Spleen (tissue), 11 donors: ENCODE results near the gene UBXN11. TPM values are rescaled to one million over a fixed set of nuclear protein-coding genes. Genes with fewer than 3 reads are reported as not detected.

Source experiments
- DNase-seq: peaks from one replicate; pipeline ENCODE4 v3.0.0-alpha.2; 2020
- H3K27ac ChIP-seq, 8 donors: fragments of 200-600 bp; sonication (generic) in 7 of 8; 1 replicate in 4 of 8; 2 replicates in 4 of 8; pipeline versions ENCODE4 v1.5.0 to v1.8.0; 2016 to 2021; ENCODE audit warnings: inconsistent platforms in 4 of 8, mild to moderate bottlenecking in 4 of 8, moderate library complexity in 1 of 8
- H3K27me3 ChIP-seq, 7 donors: fragments of 200-600 bp; sonication (generic) in 6 of 7; replicated peaks in 1 of 7; 1 replicate in 4 of 7; 2 replicates in 3 of 7; pipeline versions ENCODE4 v1.5.0 to v1.8.0; 2016 to 2021; ENCODE audit warnings: inconsistent platforms in 3 of 7, mild to moderate bottlenecking in 1 of 7
- H3K36me3 ChIP-seq, 6 donors: fragments of 200-600 bp; sonication (generic) in 5 of 6; 1 replicate in 4 of 6; 2 replicates in 2 of 6; pipeline versions ENCODE4 v1.5.0 to v1.8.0; 2016 to 2021; ENCODE audit warnings: inconsistent platforms in 2 of 6
- H3K4me1 ChIP-seq, 6 donors: fragments of 200-600 bp; sonication (generic) in 5 of 6; 1 replicate in 3 of 6; 2 replicates in 3 of 6; pipeline versions ENCODE4 v1.5.0 to v1.8.0; 2016 to 2021; ENCODE audit warnings: inconsistent platforms in 3 of 6
- H3K4me3 ChIP-seq, 8 donors: fragments of 200-600 bp; sonication (generic) in 7 of 8; 1 replicate in 4 of 8; 2 replicates in 4 of 8; pipeline versions ENCODE4 v1.5.0 to v1.8.0; 2016 to 2021; ENCODE audit warnings: inconsistent platforms in 4 of 8, mild to moderate bottlenecking in 4 of 8, moderate library complexity in 2 of 8
- H3K9me3 ChIP-seq, 8 donors: fragments of 200-600 bp; sonication (generic) in 7 of 8; 1 replicate in 4 of 8; 2 replicates in 4 of 8; pipeline versions ENCODE4 v1.5.0 to v1.8.0; 2016 to 2021; ENCODE audit warnings: inconsistent platforms in 4 of 8
- POLR2A ChIP-seq, 3 donors: fragments of 450-650 bp; IDR thresholded peaks; one replicate each; pipeline ENCODE4 v1.5.1; 2017; ENCODE audit warnings: antibody characterized with exemption in 3 of 3, mild to moderate bottlenecking in 1 of 3
- POLR2AphosphoS5 ChIP-seq, 3 donors: sonication (generic); formaldehyde crosslinking; IDR thresholded peaks; one replicate each; pipeline ENCODE4 v1.5.1; 2017; ENCODE audit warnings: antibody characterized with exemption in 3 of 3
- WGBS, 5 donors: extraction: QIAGEN DNeasy Blood & Tissue Kit in 3 of 5; methylation state at CpG; one replicate each; pipeline versions ENCODE4 v1.1.5 to v1.1.7; 2013 to 2018; 5-methylcytosine and 5-hydroxymethylcytosine counted together
- intact Hi-C: fragments of 100-400 bp; cut with DNase I; formaldehyde crosslinking; loops from one replicate; pipeline ENCODE4 v1.15.0; 2023; ENCODE audit warnings: low total_unique reads
- polyA plus RNA-seq, 3 donors: library from polyadenylated mRNA; stranded (reverse); fragments of 200-250 nt; gene quantifications; one replicate each; pipeline ENCODE4 v1.2.1, GENCODE V29; 2013
- total RNA-seq, 7 donors: library from RNA; depleted of rRNA in 3 of 7; stranded (reverse); fragments of >200 nt in 3 of 7; fragmentation: NEBNext Ultra II Directional in 4 of 7; extraction: Animal tissue kit (Norgen Biotek cat#: 25700) in 4 of 7; gene quantifications; one replicate each; pipeline versions ENCODE4 v1.1.0 to v1.2.1, GENCODE V29; 2016 to 2021
- TF ChIP-seq, protein P1 (sequence below), 11 experiments: fragments of 200-600 bp in 7 of 11; fragments of 450-650 bp in 4 of 11; sonication (generic) in 4 of 11; IDR thresholded peaks in 8 of 11; conservative IDR thresholded peaks in 3 of 11; 1 replicate in 7 of 11; 2 replicates in 4 of 11; pipeline versions ENCODE4 v1.4.0 to v1.8.0; 2016 to 2021; ENCODE audit warnings: antibody characterized with exemption in 11 of 11, inconsistent platforms in 4 of 11, mild to moderate bottlenecking in 1 of 11
- donor health status: healthy with polysubstance abuse.
- donor health status: DM: no; HTN: no; CAD: no; lungs with moderate emphysema.
- donor health status: DM: no; HTN: no; CAD: no.
- donor health status: Bipolar disorder and iron deficiency.
- donor health status: healthy.
- donor health status: DM: no; HTN: no; CAD: no.
- donor health status: DM: yes; HTN: yes; CAD: no.

The UBXN11 gene
- total and polyA plus RNA-seq, 10 donors: 25.1 to 67.8 (median 49.2) TPM

DNA sequence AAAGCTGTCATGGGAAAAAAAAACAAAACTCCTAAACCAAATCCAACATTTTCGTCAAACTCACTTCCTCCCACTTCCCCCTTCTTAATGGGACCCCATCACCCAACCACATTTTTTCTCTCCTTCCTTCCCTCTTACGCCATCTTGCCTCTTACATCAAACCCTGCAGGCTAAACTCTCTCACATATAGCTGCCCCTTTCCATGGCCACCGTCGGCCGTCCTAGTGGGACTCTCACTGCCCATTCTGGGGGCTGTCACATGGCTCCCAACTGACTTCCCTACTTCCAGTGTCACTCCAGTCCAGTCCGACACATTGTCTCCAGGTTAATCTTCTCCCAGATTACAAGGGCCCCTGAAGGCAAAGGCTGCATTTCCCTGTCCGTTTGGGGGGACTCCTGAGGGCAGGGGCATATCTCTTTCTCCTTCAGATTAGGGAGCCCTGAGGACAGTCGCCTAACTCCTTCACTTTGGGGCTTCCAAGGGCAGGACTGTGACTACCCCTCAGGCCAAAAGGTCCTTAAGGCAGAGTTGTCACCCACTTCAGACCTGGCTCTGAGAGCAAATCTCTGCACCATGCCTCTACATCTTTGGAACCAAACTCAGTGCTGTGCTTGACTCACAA, 658 bp downstream of the UBXN11 start:
- peaks cover 0 to 12% (median 0%) of the 10 kb centered on the region in 6 donors for H3K36me3 ChIP-seq
- TF ChIP-seq, protein P1, sequence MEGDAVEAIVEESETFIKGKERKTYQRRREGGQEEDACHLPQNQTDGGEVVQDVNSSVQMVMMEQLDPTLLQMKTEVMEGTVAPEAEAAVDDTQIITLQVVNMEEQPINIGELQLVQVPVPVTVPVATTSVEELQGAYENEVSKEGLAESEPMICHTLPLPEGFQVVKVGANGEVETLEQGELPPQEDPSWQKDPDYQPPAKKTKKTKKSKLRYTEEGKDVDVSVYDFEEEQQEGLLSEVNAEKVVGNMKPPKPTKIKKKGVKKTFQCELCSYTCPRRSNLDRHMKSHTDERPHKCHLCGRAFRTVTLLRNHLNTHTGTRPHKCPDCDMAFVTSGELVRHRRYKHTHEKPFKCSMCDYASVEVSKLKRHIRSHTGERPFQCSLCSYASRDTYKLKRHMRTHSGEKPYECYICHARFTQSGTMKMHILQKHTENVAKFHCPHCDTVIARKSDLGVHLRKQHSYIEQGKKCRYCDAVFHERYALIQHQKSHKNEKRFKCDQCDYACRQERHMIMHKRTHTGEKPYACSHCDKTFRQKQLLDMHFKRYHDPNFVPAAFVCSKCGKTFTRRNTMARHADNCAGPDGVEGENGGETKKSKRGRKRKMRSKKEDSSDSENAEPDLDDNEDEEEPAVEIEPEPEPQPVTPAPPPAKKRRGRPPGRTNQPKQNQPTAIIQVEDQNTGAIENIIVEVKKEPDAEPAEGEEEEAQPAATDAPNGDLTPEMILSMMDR (IDR thresholded peaks at IDR 0.05 in 8 of 11, conservative IDR thresholded peaks at IDR 0.05 in 3 of 11): no peak
- no peak for TF ChIP-seq POLR2A (IDR thresholded peaks at IDR 0.05)
- no peak for TF ChIP-seq POLR2AphosphoS5 (IDR thresholded peaks at IDR 0.05)
- H3K4me1 ChIP-seq: peaks cover 7 to 56% (median 30%) of the 10 kb centered on the region in 6 donors
- no peaks in the 10 kb centered on the region for H3K9me3 ChIP-seq
- intact Hi-C loops: no loop called here
- peak overlapping the region; percentile 59 to 98 (median 84) for H3K4me3 ChIP-seq
- 15 to 21% (median 16%) methylated on average over 8 of the region's 8 CpGs for WGBS, 5 donors
- no peaks in the 10 kb centered on the region for H3K27me3 ChIP-seq
- DNase-seq: no peak
- H3K27ac ChIP-seq: peak overlapping the region; percentile 9 to 92 (median 82)

DNA sequence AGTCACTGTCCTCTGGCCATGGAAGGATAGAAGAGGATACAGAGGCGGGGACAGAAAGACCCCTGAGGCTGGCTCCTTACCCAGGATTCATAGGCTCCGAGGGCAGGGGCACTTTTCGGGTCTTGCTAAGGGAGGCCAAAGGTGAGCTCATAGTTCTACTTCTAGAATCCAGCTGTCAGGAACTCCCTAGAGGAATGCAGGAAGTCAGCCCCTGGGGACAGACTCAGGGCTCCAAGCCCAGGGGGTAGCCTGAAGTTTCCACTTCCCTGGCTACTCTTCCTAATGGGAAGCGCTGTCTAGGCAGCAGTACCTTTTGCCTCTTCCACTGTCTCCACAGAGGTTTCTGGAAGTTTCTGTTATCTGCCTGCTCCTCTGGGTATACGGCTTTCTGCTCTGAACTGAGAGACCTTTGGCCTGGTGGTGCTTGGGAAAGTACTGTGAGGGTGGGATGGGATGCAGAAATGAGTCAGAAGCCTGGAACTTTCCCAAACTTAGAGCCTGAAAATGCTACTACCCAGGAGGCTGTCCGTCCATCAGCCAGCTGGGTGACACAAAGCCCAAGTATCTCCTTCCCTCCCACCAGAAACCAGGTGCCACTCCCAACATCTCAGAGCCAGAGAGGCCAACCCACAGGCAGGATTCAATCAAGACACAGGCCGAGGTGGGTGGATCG, 3.6 kb downstream of the UBXN11 start:
- no peak for DNase-seq
- 77 to 82% (median 78%) methylated on average over 8 of the region's 8 CpGs for WGBS, 5 donors
- H3K36me3 ChIP-seq: peaks cover 0 to 16% (median 0%) of the 10 kb centered on the region in 6 donors
- TF ChIP-seq POLR2A (IDR thresholded peaks at IDR 0.05): no peak
- TF ChIP-seq, protein P1 (IDR thresholded peaks at IDR 0.05 in 8 of 11, conservative IDR thresholded peaks at IDR 0.05 in 3 of 11): no peak
- TF ChIP-seq POLR2AphosphoS5 (IDR thresholded peaks at IDR 0.05): no peak
- no peak overlapping the region for H3K4me3 ChIP-seq
- no peaks in the 10 kb centered on the region for H3K27me3 ChIP-seq
- H3K4me1 ChIP-seq: peaks cover 7 to 66% (median 30%) of the 10 kb centered on the region in 6 donors
- H3K9me3 ChIP-seq: no peaks in the 10 kb centered on the region
- intact Hi-C loops: no loop called here
- no peak overlapping the region for H3K27ac ChIP-seq

DNA sequence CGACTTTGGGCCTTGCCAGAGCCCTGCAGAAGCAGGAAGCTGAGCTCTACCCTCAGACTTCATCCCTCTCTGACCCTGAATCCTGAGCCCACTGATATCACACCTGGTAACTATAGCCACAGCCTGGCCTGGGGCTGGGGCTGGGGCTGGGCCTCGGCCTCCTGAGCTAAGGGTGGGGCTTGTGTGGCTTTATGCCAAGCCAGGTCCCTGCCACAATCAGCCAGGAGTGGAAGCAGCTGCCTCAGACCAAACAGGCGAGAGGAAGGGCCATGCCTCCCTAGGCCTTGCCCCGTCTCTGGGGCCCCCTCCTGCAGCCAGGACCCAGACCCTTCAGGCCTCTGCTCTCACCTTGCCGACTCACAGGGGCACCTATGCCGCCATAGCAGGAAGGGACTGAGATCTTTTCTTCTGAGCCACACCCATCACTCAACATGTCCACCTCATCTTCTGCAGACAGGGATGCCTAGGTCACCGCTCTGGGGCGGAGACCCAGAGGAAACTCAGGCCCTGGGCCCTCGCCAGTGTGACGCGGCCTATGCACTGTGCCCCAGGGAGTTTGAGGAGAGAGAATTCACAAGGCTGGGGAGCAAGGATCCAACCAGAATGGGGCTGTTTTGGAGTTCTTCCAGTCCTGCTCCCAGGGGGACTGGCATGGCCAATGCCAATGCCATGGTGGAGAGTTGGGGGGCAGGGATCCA, 5.7 kb downstream of the UBXN11 start:
- Histone ChIP-seq H3K4me3 (no peak overlapping the region), H3K27ac (no peak overlapping the region), H3K36me3 (peaks cover 0 to 37% (median 4%) of the 10 kb centered on the region in 6 donors), H3K9me3 (no peaks in the 10 kb centered on the region), H3K27me3 (no peaks in the 10 kb centered on the region), H3K4me1 (peaks cover 1 to 50% (median 11%) of the 10 kb centered on the region in 6 donors)
- TF ChIP-seq POLR2A (IDR thresholded peaks at IDR 0.05) (no peak), POLR2AphosphoS5 (IDR thresholded peaks at IDR 0.05) (no peak)
- TF ChIP-seq, protein P1 (IDR thresholded peaks at IDR 0.05 in 8 of 11, conservative IDR thresholded peaks at IDR 0.05 in 3 of 11): no peak
- intact Hi-C loops: no loop called here
- 84 to 95% (median 91%) methylated on average over 6 to 11 of the region's 11 CpGs for WGBS, 5 donors
- DNase-seq: peak; percentile 61

DNA sequence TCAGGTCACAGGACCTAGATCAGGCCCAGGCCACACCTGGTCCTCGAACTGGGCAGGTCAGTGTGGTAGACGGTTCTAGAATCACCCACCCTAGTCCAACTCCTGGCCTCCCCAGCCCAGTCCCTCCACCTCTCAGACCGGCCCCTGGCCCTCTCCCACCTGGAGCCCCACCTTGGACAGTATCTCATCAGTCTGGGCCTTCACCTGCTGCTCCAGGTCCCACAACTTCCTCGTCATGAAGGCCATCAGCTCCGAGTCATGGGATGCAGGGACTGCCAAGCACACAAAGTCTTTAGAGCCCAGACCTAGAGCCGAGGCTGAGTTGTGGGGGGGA, 8.7 kb downstream of the UBXN11 start:
- Histone ChIP-seq H3K4me1 (peaks cover 0 to 35% (median 8%) of the 10 kb centered on the region in 6 donors), H3K9me3 (no peaks in the 10 kb centered on the region), H3K36me3 (peaks cover 0 to 62% (median 4%) of the 10 kb centered on the region in 6 donors), H3K27me3 (no peaks in the 10 kb centered on the region), H3K27ac (peak overlapping the region in 1 of 8 donors; percentile 26), H3K4me3 (no peak overlapping the region)
- WGBS, 5 donors: 70 to 79% (median 76%) methylated on average over 6 of the region's 6 CpGs
- no peak for DNase-seq
- intact Hi-C loops: no loop called here
- TF ChIP-seq, protein P1 (IDR thresholded peaks at IDR 0.05 in 8 of 11, conservative IDR thresholded peaks at IDR 0.05 in 3 of 11): no peak
- no peak for TF ChIP-seq POLR2AphosphoS5 (IDR thresholded peaks at IDR 0.05)
- no peak for TF ChIP-seq POLR2A (IDR thresholded peaks at IDR 0.05)
